Neural progenitor cell (in vitro differentiated cells): ENCODE results near the gene LAMTOR5. TPM values are rescaled to one million over a fixed set of nuclear protein-coding genes. Genes with fewer than 3 reads are reported as not detected.

Experiments used
- DNase-seq: peaks from one replicate; pipeline ENCODE4 v3.0.0-alpha.2; 2016; ENCODE audit warnings: low spot score
- H2AFZ ChIP-seq: fragments of 200-600 bp; sonication (generic); replicated peaks from 2 replicates; pipeline ENCODE4 v1.6.1; 2016; ENCODE audit warnings: antibody characterized with exemption
- H3F3A ChIP-seq: fragments of 200-600 bp; sonication (generic); 2 replicates; pipeline ENCODE4 v1.6.1; 2016; ENCODE audit warnings: antibody characterized with exemption, low read depth
- H3K27ac ChIP-seq: fragments of 200-600 bp; sonication (generic); 2 replicates; pipeline ENCODE4 v1.5.1; 2016; ENCODE audit warnings: mild to moderate bottlenecking
- H3K27me3 ChIP-seq: fragments of 200-600 bp; sonication (generic); 2 replicates; pipeline ENCODE4 v1.6.1; 2016; ENCODE audit warnings: mild to moderate bottlenecking, moderate library complexity
- H3K36me3 ChIP-seq: fragments of 200-600 bp; sonication (generic); 2 replicates; pipeline ENCODE4 v1.5.1; 2016
- H3K4me1 ChIP-seq: fragments of 200-600 bp; sonication (generic); 2 replicates; pipeline ENCODE4 v1.6.1; 2016; ENCODE audit warnings: mixed run types
- H3K4me2 ChIP-seq: fragments of 200-600 bp; sonication (generic); 2 replicates; pipeline ENCODE4 v1.6.1; 2016
- H3K4me3 ChIP-seq: fragments of 200-600 bp; sonication (generic); 2 replicates; pipeline ENCODE4 v1.5.1; 2016
- H3K79me2 ChIP-seq: fragments of 200-600 bp; sonication (generic); 2 replicates; pipeline ENCODE4 v1.6.1; 2016; ENCODE audit warnings: low read depth
- H3K9ac ChIP-seq: fragments of 200-600 bp; sonication (generic); 2 replicates; pipeline ENCODE4 v1.6.1; 2016
- H3K9me3 ChIP-seq: fragments of 200-600 bp; sonication (generic); 2 replicates; pipeline ENCODE4 v1.5.1; 2016; ENCODE audit warnings: low read depth
- H4K20me1 ChIP-seq: fragments of 200-600 bp; sonication (generic); 2 replicates; pipeline ENCODE4 v1.6.1; 2016; ENCODE audit warnings: low read depth
- H3K27ac Mint-ChIP-seq: 3 replicates; pipeline ENCODE4 v1.8.0; 2021; ENCODE audit warnings: mixed read lengths
- H3K27me3 Mint-ChIP-seq: 2 replicates; pipeline ENCODE4 v1.8.0; 2022; ENCODE audit warnings: low read depth, mild to moderate bottlenecking, inconsistent platforms, moderate library complexity, mixed read lengths; ENCODE audit not compliant: insufficient read depth
- H3K36me3 Mint-ChIP-seq: 3 replicates; pipeline ENCODE4 v1.8.0; 2021; ENCODE audit warnings: mixed read lengths
- H3K4me1 Mint-ChIP-seq: 3 replicates; pipeline ENCODE4 v1.8.0; 2021; ENCODE audit warnings: mixed read lengths
- H3K4me3 Mint-ChIP-seq: 3 replicates; pipeline ENCODE4 v1.8.0; 2021; ENCODE audit warnings: mild to moderate bottlenecking, moderate library complexity, mixed read lengths
- H3K9me3 Mint-ChIP-seq: 3 replicates; pipeline ENCODE4 v1.8.0; 2020; ENCODE audit warnings: mixed read lengths
- EZH2 ChIP-seq: fragments of 200-600 bp; sonication (generic); IDR thresholded peaks from 2 replicates; pipeline ENCODE4 v1.6.1; 2017; ENCODE audit warnings: antibody characterized with exemption, mild to moderate bottlenecking, moderate library complexity
- EZH2phosphoT487 ChIP-seq: fragments of 200-600 bp; sonication (generic); IDR thresholded peaks from 2 replicates; pipeline ENCODE4 v1.6.1; 2017; ENCODE audit warnings: antibody characterized with exemption
- total RNA-seq: library from RNA; depleted of rRNA; stranded (reverse); fragments of >200 nt; gene quantifications from 2 replicates; pipeline ENCODE4 v1.2.3, GENCODE V29; 2015; ENCODE audit warnings: low replicate concordance
- TF ChIP-seq, protein P1 (sequence below): fragments of 200-600 bp; sonication (generic); IDR thresholded peaks from 2 replicates; pipeline ENCODE4 v1.5.1; 2017; ENCODE audit warnings: antibody characterized with exemption, mild to moderate bottlenecking

Gene LAMTOR5
- total RNA-seq = 34.4 and 46.8 TPM in 2 replicates

DNA sequence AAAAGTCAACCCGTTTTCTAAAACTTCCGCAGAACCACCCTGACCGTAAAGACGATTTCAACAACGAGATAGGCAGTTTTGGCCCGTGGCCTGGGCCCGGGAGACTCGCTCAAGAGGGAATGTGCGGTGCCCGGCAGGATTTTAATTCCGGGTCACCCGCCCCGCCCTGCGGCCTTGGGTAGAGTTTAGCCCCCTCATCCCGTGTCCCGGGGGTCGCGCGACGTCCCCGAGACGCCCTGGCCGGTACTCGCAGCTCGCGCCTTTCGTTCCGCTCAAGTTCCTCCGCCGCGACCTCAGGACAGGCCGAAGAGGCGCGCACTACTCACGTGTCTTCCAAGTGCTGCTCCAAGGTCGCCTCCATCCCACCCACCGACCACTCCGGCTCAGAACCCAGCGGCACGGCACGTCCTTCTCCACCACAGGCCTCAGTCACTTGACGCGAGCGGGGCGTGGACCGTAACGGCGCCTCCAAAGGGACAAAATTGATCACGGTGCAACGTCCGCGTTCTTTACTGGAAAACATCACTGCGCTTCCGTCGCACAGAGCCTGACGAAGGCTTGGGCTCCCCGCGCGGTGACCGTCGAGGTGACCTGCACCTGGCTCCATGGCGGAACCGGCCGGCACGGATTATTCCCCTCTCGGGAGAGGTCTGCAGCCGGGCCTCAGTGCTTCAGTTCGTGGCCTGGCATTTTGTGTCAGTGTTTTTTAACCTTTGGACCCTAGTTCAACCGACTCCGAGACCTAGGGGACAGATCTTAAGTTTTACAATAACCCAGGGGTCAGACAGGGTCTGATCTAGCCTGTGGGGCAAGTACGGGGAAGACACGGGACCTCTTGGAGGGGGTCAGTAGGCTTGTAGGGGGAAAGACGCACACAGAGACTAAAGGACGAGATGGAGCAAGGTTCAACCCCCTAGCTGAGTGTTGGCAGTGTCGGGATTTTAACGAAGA lies at the start of gene LAMTOR5:
TSS of gene LAMTOR5 (minus strand) at position 435 of the 951 bp plus-strand sequence. CDS start at position 361, 74 bp downstream.
- DNase-seq = peak; percentile 72
- Histone ChIP-seq H3F3A (no peaks in the 10 kb centered on the region), H3K9me3 (no peaks in the 10 kb centered on the region), H3K4me2 (peak within 1 kb of the TSS; percentile 80), H3K9ac (no peak within 1 kb of the TSS), H3K27me3 (no peaks in the 10 kb centered on the region), H4K20me1 (no peaks in the 10 kb centered on the region), H2AFZ (peak within 1 kb of the TSS; percentile 38), H3K36me3 (no peaks in the 10 kb centered on the region), H3K4me1 (no peaks in the 10 kb centered on the region), H3K79me2 (peaks cover 11% of the 10 kb centered on the region), H3K4me3 (peak within 1 kb of the TSS; percentile 58), H3K27ac (no peak within 1 kb of the TSS)
- Mint-ChIP-seq H3K27me3 (no peaks in the 10 kb centered on the region), H3K4me3 (peak within 1 kb of the TSS; percentile 100), H3K9me3 (no peaks in the 10 kb centered on the region), H3K4me1 (peaks cover 20% of the 10 kb centered on the region), H3K27ac (peak within 1 kb of the TSS; percentile 98), H3K36me3 (peaks cover 5% of the 10 kb centered on the region)
- TF ChIP-seq EZH2phosphoT487 = no peak
- TF ChIP-seq, protein P1, sequence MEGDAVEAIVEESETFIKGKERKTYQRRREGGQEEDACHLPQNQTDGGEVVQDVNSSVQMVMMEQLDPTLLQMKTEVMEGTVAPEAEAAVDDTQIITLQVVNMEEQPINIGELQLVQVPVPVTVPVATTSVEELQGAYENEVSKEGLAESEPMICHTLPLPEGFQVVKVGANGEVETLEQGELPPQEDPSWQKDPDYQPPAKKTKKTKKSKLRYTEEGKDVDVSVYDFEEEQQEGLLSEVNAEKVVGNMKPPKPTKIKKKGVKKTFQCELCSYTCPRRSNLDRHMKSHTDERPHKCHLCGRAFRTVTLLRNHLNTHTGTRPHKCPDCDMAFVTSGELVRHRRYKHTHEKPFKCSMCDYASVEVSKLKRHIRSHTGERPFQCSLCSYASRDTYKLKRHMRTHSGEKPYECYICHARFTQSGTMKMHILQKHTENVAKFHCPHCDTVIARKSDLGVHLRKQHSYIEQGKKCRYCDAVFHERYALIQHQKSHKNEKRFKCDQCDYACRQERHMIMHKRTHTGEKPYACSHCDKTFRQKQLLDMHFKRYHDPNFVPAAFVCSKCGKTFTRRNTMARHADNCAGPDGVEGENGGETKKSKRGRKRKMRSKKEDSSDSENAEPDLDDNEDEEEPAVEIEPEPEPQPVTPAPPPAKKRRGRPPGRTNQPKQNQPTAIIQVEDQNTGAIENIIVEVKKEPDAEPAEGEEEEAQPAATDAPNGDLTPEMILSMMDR = no peak
- TF ChIP-seq EZH2 = no peak

DNA sequence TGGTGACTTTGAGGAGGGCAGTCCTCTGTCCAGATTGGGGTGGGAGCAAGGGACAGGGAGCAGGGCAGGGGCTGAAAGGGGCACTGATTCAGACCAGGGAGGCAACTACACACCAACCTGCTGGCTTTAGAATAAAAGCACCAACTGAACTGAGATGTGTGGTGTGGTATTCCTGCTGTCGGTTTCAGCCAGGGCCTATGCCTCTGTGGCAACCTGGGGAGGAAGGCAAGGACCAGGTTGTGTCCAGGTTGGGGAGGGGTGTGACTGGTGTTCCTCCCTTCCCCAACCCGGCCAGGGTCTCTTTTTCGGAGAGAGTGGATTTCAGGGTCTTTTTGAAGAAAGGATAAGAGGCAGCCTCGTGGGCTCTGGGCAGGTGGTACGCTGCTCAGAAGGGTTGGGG lies 49.7 kb upstream of the LAMTOR5 start:
- no peaks in the 10 kb centered on the region for H3K36me3 Mint-ChIP-seq
- H3K4me2 ChIP-seq = no peak overlapping the region
- H3K36me3 ChIP-seq = no peaks in the 10 kb centered on the region
- no peak overlapping the region for H3K4me3 Mint-ChIP-seq
- H3K4me1 Mint-ChIP-seq = peaks cover 5% of the 10 kb centered on the region
- no peaks in the 10 kb centered on the region for H3F3A ChIP-seq
- no peak overlapping the region for H3K27ac ChIP-seq
- H4K20me1 ChIP-seq = no peaks in the 10 kb centered on the region
- H3K27ac Mint-ChIP-seq = no peak overlapping the region
- H3K79me2 ChIP-seq = no peaks in the 10 kb centered on the region
- H2AFZ ChIP-seq = no peak overlapping the region
- TF ChIP-seq EZH2 = no peak
- no peak for TF ChIP-seq EZH2phosphoT487
- TF ChIP-seq, protein P1 = no peak
- no peak overlapping the region for H3K4me3 ChIP-seq
- H3K9me3 ChIP-seq = no peaks in the 10 kb centered on the region
- H3K27me3 Mint-ChIP-seq = peaks cover 12% of the 10 kb centered on the region
- DNase-seq = no peak
- no peaks in the 10 kb centered on the region for H3K4me1 ChIP-seq
- H3K9ac ChIP-seq = no peak overlapping the region
- no peaks in the 10 kb centered on the region for H3K9me3 Mint-ChIP-seq
- H3K27me3 ChIP-seq = no peaks in the 10 kb centered on the region

DNA sequence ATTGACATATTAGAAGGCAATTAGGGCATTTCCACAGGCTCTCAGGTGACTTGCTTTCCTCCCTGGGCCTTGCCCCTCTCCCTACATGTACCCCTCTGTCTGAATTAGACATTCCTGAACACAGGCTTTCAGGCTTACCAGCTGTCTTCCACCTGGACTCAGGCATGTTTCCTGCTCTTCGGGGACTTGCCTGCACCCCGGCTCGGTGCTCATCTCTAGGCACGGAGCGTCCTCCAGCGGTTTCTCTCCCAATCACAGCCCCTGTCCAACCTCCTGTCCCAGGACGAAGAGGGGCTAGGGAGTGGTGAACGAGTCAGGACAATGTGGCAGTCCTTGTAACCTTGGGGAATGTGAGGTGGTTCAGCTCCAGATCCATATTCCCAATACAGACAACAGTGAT lies 47.7 kb upstream of the LAMTOR5 start:
- no peak overlapping the region for H3K4me2 ChIP-seq
- Mint-ChIP-seq H3K4me1 (no peaks in the 10 kb centered on the region), H3K27me3 (peaks cover 12% of the 10 kb centered on the region), H3K9me3 (no peaks in the 10 kb centered on the region), H3K4me3 (no peak overlapping the region), H3K27ac (no peak overlapping the region), H3K36me3 (no peaks in the 10 kb centered on the region)
- no peaks in the 10 kb centered on the region for H3K79me2 ChIP-seq
- no peaks in the 10 kb centered on the region for H3K4me1 ChIP-seq
- no peaks in the 10 kb centered on the region for H3K27me3 ChIP-seq
- TF ChIP-seq, protein P1 = peak; percentile 61
- no peak for TF ChIP-seq EZH2phosphoT487
- H3K9me3 ChIP-seq = no peaks in the 10 kb centered on the region
- H3K9ac ChIP-seq = no peak overlapping the region
- H3F3A ChIP-seq = no peaks in the 10 kb centered on the region
- no peak overlapping the region for H3K4me3 ChIP-seq
- no peak overlapping the region for H2AFZ ChIP-seq
- DNase-seq = peak; percentile 64
- H4K20me1 ChIP-seq = no peaks in the 10 kb centered on the region
- no peaks in the 10 kb centered on the region for H3K36me3 ChIP-seq
- H3K27ac ChIP-seq = no peak overlapping the region
